ENCODE measurements around the gene CTSA. TPM values are rescaled to one million over a fixed set of nuclear protein-coding genes. Genes with fewer than 3 reads are reported as not detected.

CTSA gene
- total and polyA plus RNA-seq, 2 experiments from 2014 or later = 61.6 to 78.1 TPM

- Histone ChIP-seq H3K36me3 (no peaks in the 10 kb centered on the region), H3K4me1 (ENCODE audit: low read depth) (peaks cover 8% of the 10 kb centered on the region), H3K27ac (no peak overlapping the region), H3K27me3 (no peaks in the 10 kb centered on the region), H3K4me3 (no peak overlapping the region), H3K9me3 (ENCODE audit: low read depth) (no peaks in the 10 kb centered on the region)
- no peak for TF ChIP-seq CTCF (IDR thresholded peaks at IDR 0.05; ENCODE audit: low read depth, low read length)
- DNase-seq (ENCODE audit: low read depth in 1 of 2, low spot score in 1 of 2) = peak in 1 of 2 donors; percentile 50
Measured at GRCh38 chr20:45918779-45919537, 27.8 kb downstream of the CTSA start.

GRCh38 chr20:45919542-45920399 is 28.6 kb downstream of the CTSA start:
- Histone ChIP-seq H3K27ac (no peak overlapping the region), H3K9me3 (ENCODE audit: low read depth) (no peaks in the 10 kb centered on the region), H3K27me3 (no peaks in the 10 kb centered on the region), H3K4me1 (ENCODE audit: low read depth) (peaks cover 8% of the 10 kb centered on the region), H3K4me3 (no peak overlapping the region), H3K36me3 (no peaks in the 10 kb centered on the region)
- DNase-seq (ENCODE audit: low read depth in 1 of 2, low spot score in 1 of 2) = peak in 1 of 2 donors; percentile 97
- TF ChIP-seq CTCF (IDR thresholded peaks at IDR 0.05; ENCODE audit: low read depth, low read length) = no peak

- H3K4me1 ChIP-seq (ENCODE audit: low read depth) = peaks cover 8% of the 10 kb centered on the region
- H3K27ac ChIP-seq = no peak overlapping the region
- TF ChIP-seq CTCF (IDR thresholded peaks at IDR 0.05; ENCODE audit: low read depth, low read length) = no peak
- DNase-seq (ENCODE audit: low read depth in 1 of 2, low spot score in 1 of 2) = peak in 1 of 2 donors; percentile 29
- H3K27me3 ChIP-seq = no peaks in the 10 kb centered on the region
- H3K9me3 ChIP-seq (ENCODE audit: low read depth) = no peaks in the 10 kb centered on the region
- H3K4me3 ChIP-seq = no peak overlapping the region
- H3K36me3 ChIP-seq = no peaks in the 10 kb centered on the region
Measured at GRCh38 chr20:45920462-45921336, 29.6 kb downstream of the CTSA start.

GRCh38 chr20:45921337-45922189 is 30.4 kb downstream of the CTSA start:
- H3K36me3 ChIP-seq = no peaks in the 10 kb centered on the region
- no peak for DNase-seq (ENCODE audit: low read depth in 1 of 2, low spot score in 1 of 2)
- H3K4me1 ChIP-seq (ENCODE audit: low read depth) = peaks cover 8% of the 10 kb centered on the region
- no peak for TF ChIP-seq CTCF (IDR thresholded peaks at IDR 0.05; ENCODE audit: low read depth, low read length)
- no peaks in the 10 kb centered on the region for H3K9me3 ChIP-seq (ENCODE audit: low read depth)
- H3K4me3 ChIP-seq = no peak overlapping the region
- no peak overlapping the region for H3K27ac ChIP-seq
- H3K27me3 ChIP-seq = no peaks in the 10 kb centered on the region

All from cardiac muscle cell (in vitro differentiated cells and primary cell).